ENCODE results near the gene ZFAND4.
A peak's percentile ranks its signal among the peaks of the same experiment; 100 is the strongest.
"Not testable (repeated sequence)": the region's sequence is repeated elsewhere in the genome, so short reads cannot be mapped to it uniquely, and the experiment has no call there.

ZFAND4 gene

DNA sequence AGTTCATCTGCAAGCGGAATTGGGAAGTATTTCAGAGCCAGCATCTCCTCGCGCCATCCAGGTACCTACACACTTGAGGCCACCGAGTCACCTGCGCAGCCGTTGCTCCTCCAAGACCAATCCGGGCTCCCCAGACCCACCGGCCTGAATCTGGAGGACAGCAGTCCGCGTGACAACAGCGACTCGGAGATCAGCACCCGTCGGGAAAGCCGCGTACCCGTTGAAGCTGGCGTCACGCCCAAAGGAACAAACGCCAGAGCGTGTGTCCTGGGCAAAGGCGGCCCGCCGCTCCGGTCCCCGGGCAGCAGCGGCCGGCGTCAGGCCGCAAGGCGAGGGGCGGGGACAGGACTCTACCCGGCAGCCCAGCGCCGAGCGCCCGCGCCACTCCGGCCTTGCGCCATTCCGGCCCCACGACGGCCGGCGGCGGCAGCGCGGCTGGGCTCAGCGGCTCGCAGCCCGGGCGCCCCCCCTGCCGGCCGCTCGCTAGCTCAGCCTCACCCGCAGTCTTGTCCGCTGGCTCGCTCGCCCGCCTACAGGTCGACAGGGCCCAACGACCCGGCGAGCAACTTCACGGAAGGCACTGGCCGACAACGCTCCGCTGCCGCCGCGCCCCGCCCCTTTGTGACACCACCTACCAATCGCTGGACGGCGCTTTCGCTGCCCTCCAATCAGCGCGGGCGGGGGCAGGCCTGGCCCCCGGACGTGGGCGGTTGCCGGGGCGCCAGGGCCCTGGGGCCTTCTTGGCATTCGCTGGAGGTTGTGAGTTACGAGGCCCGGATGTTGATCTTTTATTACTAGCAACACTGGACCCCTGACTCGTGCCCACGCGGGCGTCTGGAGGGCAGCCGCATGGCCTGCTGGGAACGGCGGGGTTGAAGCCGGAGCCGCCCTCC is at the start of gene ZFAND4:
TSS of gene ZFAND4 (minus strand) at position 592 of the 893 bp plus-strand sequence. CDS start 9,047 bp downstream, outside the sequence.
- peak; percentile 85 for TF ChIP-seq POLR2A (IDR thresholded peaks at IDR 0.05; ENCODE audit: low read length)
- TF ChIP-seq GATA1 (IDR thresholded peaks at IDR 0.05; ENCODE audit: low read depth, low read length): no peak
- peak; percentile 99 for DNase-seq

DNA sequence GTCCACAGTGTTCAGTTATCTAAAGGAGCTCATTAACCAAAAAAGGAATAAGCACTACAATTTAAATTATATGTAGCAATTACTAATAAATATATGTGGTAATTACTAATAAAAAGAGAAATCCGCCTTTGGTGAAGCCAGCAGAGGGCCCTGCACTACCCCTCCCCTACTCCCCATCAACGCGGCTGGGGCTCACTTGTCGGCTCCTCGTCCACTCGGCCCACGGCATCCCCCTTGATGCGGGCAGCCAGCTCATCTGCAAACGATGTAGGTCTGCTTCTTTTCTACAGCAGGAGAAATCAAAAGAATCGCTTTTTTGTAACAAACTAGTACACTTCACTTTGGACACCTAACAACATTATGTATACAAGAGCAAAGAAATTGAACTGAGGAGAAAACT is 48.9 kb upstream of the ZFAND4 start:
- not testable (repeated sequence) for DNase-seq

DNA sequence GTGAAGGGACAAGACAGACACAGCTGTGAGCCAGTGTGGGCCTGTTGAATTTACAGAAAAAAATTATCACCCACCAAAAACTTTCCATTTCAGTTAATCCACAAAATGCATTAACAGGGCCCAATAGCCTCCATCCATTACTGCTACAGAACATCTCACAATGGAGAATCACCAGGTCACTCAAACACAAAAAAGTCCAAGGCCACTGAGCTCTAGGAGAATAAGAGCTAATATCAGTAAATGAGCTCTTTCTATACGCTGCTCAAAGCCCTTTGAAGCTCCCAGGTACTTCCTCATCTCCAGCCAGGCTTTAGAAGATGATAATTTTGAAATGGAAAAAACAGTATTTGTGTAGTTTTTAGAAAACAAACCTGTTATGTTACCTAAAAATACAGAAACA is 45.1 kb upstream of the ZFAND4 start:
- DNase-seq: not testable (repeated sequence)

DNA sequence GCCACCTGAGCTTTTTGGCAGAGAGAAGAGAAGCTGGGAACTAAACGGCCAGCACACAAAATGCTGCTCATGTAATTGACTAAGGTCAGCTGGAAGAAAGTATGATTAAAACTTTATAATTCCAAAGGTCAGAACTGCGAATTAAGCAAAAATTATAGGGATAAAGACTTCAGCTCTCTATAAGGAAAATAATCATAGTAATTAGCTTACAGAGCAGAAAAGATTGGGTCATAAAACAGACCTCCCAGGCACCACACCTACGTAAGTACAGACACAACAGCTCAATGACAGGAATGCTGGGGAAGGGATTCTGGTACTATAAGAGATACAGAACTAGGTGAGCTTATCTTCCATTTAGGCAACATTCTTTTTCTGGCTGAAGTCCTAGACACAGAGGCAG is 44.5 kb upstream of the ZFAND4 start:
- DNase-seq: not testable (repeated sequence)

DNA sequence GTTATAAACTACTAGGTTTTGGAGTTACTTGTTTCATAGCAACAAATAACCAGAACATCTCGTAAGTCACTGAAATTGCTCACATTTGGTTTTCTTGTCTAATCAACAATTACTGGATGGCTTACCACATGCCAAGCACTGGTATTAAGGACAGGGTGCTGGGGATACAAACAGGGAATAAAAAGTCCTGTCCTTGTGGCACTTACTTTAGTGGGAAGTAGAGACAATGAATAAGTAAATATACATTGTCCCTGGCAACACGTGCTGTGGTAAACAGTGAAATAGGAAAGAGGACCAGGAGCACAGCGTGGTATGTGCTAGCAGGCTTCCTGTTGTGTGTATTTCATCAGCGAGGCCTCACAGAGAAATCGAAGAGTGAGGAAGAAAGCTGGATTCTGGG is 38.7 kb upstream of the ZFAND4 start:
- DNase-seq: not testable (repeated sequence)

DNA sequence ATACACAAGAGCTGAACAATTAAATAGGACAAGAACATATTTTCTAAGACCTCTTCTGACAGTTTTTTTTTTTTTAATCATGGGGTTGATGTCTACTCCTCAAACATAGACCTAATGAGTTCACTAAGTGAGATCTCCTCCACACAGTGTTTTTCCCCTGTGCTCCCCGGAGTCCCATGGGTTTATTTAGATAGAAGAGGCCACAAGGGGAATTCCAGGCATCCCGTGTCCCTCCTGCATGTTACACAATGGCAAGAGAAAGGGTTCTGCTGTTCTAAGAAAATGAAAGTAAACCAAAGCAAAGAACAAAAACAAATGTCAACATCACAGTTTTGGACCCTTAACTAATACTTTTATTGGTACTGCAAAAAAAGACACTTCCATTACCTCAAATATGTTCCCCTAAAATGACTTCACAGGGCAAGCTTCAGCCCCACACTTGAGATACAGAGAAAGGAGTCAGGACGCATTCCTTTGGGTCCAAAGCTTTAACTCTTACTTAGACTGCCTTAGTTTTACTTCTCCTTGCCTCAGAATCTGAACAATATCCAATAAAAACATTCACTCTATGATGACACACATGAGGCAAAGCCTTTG is 37.7 kb upstream of the ZFAND4 start:
- not testable (repeated sequence) for DNase-seq

DNA sequence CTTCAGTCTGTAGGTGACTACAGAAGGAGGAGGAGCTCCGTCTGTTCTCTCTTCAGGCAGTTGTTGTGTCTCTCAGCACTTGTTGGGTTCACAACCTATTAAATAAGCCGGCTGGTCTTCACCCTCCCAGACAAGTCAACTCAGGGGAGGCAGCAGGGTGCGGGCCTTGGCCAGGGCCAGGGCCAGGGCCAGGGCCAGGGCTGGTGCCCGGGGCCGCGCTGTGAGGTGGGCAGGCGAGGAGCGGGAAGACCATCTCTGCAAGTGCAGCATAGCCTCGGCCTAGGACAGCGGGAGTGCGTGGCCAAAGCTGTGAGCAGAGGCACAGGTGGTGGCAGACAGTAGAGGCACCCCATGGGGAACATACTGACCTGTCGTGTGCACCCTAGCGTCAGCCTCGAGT is 5.9 kb upstream of the ZFAND4 start:
- not testable (repeated sequence) for DNase-seq

DNA sequence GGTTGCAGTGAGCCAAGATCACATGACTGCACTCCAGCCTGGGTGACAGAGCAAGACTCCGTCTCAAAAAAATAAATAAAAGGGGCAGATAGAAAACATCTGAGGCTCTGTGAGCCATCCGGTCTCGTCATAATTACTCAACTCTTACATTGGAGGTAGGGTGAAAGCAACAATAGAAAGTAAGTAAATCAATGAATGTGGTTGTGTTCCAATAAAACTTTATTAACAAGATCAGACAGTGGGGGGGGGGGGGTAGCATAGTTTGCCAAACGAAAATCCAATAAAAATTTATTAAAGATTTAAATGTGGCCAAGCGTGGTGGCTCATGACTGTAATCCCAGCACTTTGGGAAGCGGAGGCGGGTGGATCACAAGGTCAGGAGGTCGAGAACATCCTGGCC is 2.8 kb upstream of the ZFAND4 start:
- no peak for DNase-seq
- TF ChIP-seq GATA1 (IDR thresholded peaks at IDR 0.05; ENCODE audit: low read depth, low read length): no peak
- no peak for TF ChIP-seq POLR2A (IDR thresholded peaks at IDR 0.05; ENCODE audit: low read length)

DNA sequence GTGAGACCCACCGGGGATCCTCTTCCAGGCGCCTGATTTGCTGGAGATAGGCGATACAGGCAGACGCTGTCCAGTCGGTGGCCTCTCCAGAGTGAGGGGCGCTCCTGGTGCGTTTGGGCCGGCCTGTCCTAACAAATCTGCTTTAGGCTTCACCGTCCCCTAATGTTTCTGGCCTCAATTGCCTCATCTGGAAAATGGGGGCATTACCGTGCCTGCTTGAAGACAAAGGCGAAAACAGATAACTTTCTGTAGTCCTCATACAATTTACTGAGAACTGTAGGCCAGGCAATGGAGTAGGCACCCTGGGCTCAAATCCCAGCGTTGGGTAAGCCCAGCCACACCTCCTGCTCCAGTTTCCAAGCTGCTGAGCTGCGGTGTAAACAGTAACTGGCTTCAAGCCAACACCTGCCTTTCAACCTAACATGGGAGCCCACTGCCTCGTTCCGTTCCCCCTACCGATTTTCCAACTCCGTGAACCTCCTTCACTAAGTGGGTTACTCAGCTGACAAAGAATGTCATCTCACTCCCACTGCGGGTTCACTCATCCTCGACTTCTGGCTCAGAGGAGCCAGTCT is 589 bp upstream of the ZFAND4 start:
- TF ChIP-seq GATA1 (IDR thresholded peaks at IDR 0.05; ENCODE audit: low read depth, low read length) (no peak), POLR2A (IDR thresholded peaks at IDR 0.05; ENCODE audit: low read length) (no peak)
- DNase-seq: no peak

DNA sequence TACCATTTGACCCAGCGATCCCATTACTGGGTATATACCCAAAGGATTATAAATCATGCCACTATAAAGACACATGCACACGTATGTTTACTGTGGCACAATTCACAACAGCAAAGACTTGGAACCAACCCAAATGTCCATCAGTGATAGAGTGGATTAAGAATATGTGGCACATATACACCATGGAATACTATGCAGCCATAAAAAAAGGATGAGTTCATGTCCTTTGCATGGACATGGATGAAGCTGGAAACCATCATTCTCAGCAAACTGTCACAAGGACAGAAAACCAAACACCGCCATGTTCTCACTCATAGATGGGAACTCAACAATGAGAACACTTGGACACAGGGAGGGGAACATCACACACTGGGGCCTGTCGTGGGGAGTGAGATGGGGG is 1.3 kb downstream of the ZFAND4 start:
- DNase-seq: not testable (repeated sequence)

DNA sequence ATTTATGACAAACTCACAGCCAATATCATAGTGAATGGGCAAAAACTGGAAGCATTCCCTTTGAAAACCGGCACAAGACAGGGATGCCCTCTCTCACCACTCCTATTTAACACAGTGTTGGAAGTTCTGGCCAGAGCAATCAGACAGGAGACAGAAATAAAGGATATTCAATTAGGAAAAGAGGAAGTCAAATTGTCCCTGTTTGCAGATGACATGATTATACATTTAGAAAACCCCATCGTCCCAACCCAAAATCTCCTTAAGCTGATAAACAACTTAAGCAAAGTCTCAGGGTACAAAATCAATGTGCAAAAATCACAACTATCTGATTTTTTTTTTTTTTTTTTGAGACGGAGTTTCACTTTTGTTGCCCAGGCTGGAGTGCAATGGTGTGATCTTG is 2.7 kb downstream of the ZFAND4 start:
- DNase-seq: not testable (repeated sequence)

DNA sequence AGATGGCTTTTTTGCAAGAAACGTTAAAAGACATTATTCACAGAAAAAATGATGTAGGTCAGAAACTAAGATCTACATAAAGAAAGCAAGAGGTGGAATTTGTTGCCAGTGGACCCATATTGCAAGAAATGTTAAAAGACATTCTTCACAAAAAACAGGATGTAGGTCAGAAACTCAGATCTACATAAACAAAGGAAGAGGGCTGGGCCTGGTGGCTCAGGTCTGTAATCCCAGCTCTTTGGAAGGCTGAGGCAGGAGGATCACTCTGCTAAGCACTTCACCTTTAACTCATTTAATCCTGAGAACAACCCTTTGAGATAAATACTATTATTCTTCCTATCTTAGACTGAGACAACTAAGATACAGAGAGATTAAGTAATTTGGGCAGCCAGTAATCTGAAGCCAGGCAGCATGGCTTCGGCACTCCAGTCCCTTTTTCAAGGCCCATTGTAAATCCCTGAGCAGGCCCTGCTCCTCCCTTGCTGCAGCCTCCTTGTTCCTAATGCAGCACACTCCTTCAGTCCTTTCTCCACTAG is 11.6 kb downstream of the ZFAND4 start:
- DNase-seq: no peak
- TF ChIP-seq GATA1 (IDR thresholded peaks at IDR 0.05; ENCODE audit: low read depth, low read length): no peak
- no peak for TF ChIP-seq POLR2A (IDR thresholded peaks at IDR 0.05; ENCODE audit: low read length)

DNA sequence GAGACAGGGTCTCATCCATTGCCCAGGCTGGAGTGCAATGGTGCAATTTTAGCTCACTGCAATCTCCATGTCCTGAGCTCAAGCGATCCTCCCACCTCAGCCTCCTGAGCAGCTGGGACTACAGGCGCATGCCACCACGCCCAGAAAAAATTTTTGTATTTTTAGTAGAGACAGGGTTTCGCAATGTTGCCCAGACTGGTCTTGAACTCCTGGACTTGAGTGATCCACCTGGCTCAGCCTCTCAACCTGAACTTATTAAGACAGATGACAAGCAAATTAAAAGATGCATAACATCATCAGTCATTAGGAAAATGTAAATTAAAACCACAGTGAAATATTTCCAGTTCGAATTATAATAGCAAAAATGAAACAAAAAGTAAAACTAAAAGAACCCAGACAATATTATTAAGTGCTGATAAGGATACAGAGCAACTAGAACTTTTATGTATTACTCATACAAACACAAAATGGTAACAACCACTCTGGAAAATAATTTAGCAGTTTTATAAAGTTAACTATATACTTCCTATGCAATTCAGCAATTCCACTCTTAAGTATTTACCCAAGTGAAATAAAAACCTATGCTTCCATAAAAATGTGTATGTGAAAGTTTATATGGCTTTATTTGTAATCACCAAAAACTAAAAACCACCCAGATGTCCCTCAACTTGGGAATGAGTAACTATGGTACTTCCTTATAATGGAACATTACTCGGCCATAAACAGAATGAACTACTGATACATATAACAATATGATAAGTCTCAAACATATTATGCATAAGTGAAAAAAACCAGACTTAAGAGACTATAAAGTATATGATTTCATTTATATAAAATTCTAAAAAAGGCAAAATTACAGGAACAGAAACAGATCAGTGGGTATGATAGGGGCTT is 15.3 kb downstream of the ZFAND4 start:
- TF ChIP-seq POLR2A (IDR thresholded peaks at IDR 0.05; ENCODE audit: low read length): no peak
- no peak for TF ChIP-seq GATA1 (IDR thresholded peaks at IDR 0.05; ENCODE audit: low read depth, low read length)
- peak; percentile 20 to 31 for DNase-seq

DNA sequence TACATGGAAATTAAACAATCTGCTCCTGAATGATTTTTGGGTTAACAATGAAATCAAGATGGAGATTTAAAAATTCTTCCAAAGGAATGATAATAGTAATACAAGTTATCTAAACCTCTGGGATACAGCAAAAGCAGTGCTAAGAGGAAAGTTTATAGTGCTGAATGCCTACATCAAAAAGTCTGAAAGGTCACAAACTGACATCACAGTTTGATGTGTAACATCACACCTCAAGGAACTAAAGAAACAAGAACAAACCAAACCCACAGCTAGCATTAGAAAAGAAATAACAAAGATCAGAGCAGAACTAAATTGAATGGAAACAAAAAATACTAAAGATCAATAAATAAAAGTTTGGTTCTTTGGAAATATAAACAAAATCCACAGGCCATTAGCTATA is 17.4 kb downstream of the ZFAND4 start:
- DNase-seq: no peak
- TF ChIP-seq GATA1 (IDR thresholded peaks at IDR 0.05; ENCODE audit: low read depth, low read length) (no peak), POLR2A (IDR thresholded peaks at IDR 0.05; ENCODE audit: low read length) (no peak)

DNA sequence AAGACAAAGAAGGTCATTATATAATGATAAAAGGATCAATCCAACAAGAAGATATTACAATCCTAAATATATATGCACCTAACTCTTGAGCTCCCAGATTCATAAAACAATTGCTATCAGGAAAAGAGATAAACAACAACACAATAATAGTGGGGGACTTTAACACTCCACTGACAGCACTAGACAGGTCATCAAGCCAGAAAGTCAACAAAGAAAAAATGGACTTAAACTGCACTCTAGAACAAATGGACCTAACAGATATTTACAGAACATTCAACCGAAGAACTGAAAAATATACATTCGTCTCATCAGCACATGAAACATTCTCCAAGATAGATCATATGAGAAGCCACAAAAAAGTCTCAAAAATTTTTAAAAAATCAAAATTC is 17.8 kb downstream of the ZFAND4 start:
- DNase-seq: not testable (repeated sequence)

Data from erythroblast (primary cell).